HepG2 (cell line): ENCODE results near the gene P2RX3. TPM values are rescaled to one million over a fixed set of nuclear protein-coding genes. Genes with fewer than 3 reads are reported as not detected.

ENCODE experiments used
- AFF4 ChIP-seq: sonication (generic); formaldehyde crosslinking; IDR thresholded peaks from 2 replicates; pipeline ENCODE4 v1.4.0; 2020; ENCODE audit warnings: missing genetic modification reagents
- CENPT ChIP-seq: sonication (generic); formaldehyde crosslinking; IDR thresholded peaks from 2 replicates; pipeline ENCODE4 v1.8.0; 2022; ENCODE audit warnings: low read depth, mild to moderate bottlenecking, moderate library complexity, missing genetic modification reagents
- FIP1L1 ChIP-seq: fragments of 200-400 bp; formaldehyde crosslinking; IDR thresholded peaks from 2 replicates; pipeline ENCODE4 v1.6.1; 2018; ENCODE audit warnings: low read depth, mild to moderate bottlenecking, low read length, moderate library complexity, borderline replicate concordance; ENCODE audit not compliant: insufficient read depth
- FOXA1 ChIP-seq, 2 experiments: fragments of 450-650 bp in 1 of 2; sonication (generic) in 1 of 2; formaldehyde crosslinking in 1 of 2; IDR thresholded peaks; 2 replicates each; pipeline versions ENCODE4 v1.4.0 to v1.6.1; 2016 to 2020; ENCODE audit warnings: missing genetic modification reagents in 1 of 2
- GZF1 ChIP-seq: sonication (generic); formaldehyde crosslinking; IDR thresholded peaks from 2 replicates; pipeline ENCODE4 v1.5.1; 2020; ENCODE audit warnings: mild to moderate bottlenecking, missing genetic modification reagents
- HDAC2 ChIP-seq: sonication (generic); formaldehyde crosslinking; IDR thresholded peaks from 2 replicates; pipeline ENCODE4 v1.4.0; 2020; ENCODE audit warnings: missing genetic modification reagents
- JUND ChIP-seq: sonication (generic); formaldehyde crosslinking; IDR thresholded peaks from 2 replicates; pipeline ENCODE4 v1.8.0; 2022; ENCODE audit warnings: mild to moderate bottlenecking, missing genetic modification reagents
- LCORL ChIP-seq, 2 experiments: fragments of 450-650 bp in 1 of 2; sonication (generic) in 1 of 2; formaldehyde crosslinking in 1 of 2; IDR thresholded peaks; 2 replicates each; pipeline versions ENCODE4 v1.5.0 to v1.6.1; 2017 to 2020; ENCODE audit warnings: antibody characterized with exemption in 1 of 2, missing genetic modification reagents in 1 of 2
- NR2F2 ChIP-seq: IDR thresholded peaks from 2 replicates; pipeline ENCODE4 v1.6.1; 2012; ENCODE audit warnings: low read depth, inconsistent platforms, borderline replicate concordance
- NR2F6 ChIP-seq, 2 experiments: IDR thresholded peaks; 2 replicates each; pipeline ENCODE4 v1.6.1; 2016; ENCODE audit warnings: antibody characterized with exemption in 1 of 2, mild to moderate bottlenecking in 1 of 2
- PCBP2 ChIP-seq: fragments of 200-400 bp; formaldehyde crosslinking; optimal IDR thresholded peaks from 2 replicates; pipeline ENCODE3; 2018; ENCODE audit warnings: low read length, low read depth; ENCODE audit not compliant: poor library complexity, severe bottlenecking
- PITX1 ChIP-seq: sonication (generic); formaldehyde crosslinking; IDR thresholded peaks from 2 replicates; pipeline ENCODE4 v1.5.1; 2020; ENCODE audit warnings: mild to moderate bottlenecking, missing genetic modification reagents
- RXRB ChIP-seq: IDR thresholded peaks from 2 replicates; pipeline ENCODE4 v1.6.1; 2016; ENCODE audit warnings: borderline replicate concordance, missing genetic modification reagents, missing compliant biosample characterization
- SOX5 ChIP-seq: IDR thresholded peaks from 2 replicates; pipeline ENCODE4 v1.6.1; 2016; ENCODE audit warnings: borderline replicate concordance
- ZFP36 ChIP-seq: fragments of 150-350 bp; IDR thresholded peaks from 2 replicates; pipeline ENCODE4 v1.6.1; 2018; ENCODE audit warnings: borderline replicate concordance, low read length, low read depth; ENCODE audit not compliant: partially characterized antibody
- ZMYM3 ChIP-seq: sonication (generic); formaldehyde crosslinking; IDR thresholded peaks from 2 replicates; pipeline ENCODE4 v1.5.1; 2020; ENCODE audit warnings: mild to moderate bottlenecking, missing genetic modification reagents
- ZNF432 ChIP-seq: sonication (generic); formaldehyde crosslinking; IDR thresholded peaks from 2 replicates; pipeline ENCODE4 v1.5.0; 2020; ENCODE audit warnings: missing genetic modification reagents, mild to moderate bottlenecking, borderline replicate concordance
- ZNF446 ChIP-seq: sonication (generic); formaldehyde crosslinking; IDR thresholded peaks from 2 replicates; pipeline ENCODE4 v1.5.0; 2020; ENCODE audit warnings: mild to moderate bottlenecking, missing genetic modification reagents
- ZNF549 ChIP-seq: sonication (generic); formaldehyde crosslinking; IDR thresholded peaks from 2 replicates; pipeline ENCODE4 v1.5.0; 2020; ENCODE audit warnings: missing genetic modification reagents
- ZNF589 ChIP-seq: sonication (generic); formaldehyde crosslinking; conservative IDR thresholded peaks from 2 replicates; pipeline ENCODE4 v1.8.0; 2022; ENCODE audit warnings: mild to moderate bottlenecking, moderate library complexity, missing genetic modification reagents
- ZNF761 ChIP-seq: sonication (generic); formaldehyde crosslinking; conservative IDR thresholded peaks from 2 replicates; pipeline ENCODE4 v1.4.0; 2020; ENCODE audit warnings: mild to moderate bottlenecking, missing genetic modification reagents
- ZNF768 ChIP-seq: sonication (generic); formaldehyde crosslinking; IDR thresholded peaks from 2 replicates; pipeline ENCODE4 v1.4.0; 2020; ENCODE audit warnings: missing genetic modification reagents
- ZNF777 ChIP-seq: sonication (generic); formaldehyde crosslinking; IDR thresholded peaks from 2 replicates; pipeline ENCODE4 v1.4.0; 2020; ENCODE audit warnings: missing genetic modification reagents
- polyA plus RNA-seq, 8 experiments: library from polyadenylated mRNA; depleted of rRNA in 3 of 8; stranded (reverse) in 7 of 8; unstranded in 1 of 8; fragments of >200 nt; fragmentation: Illumina TruSeq in 4 of 8; extraction: Trizol in 4 of 8; gene quantifications; 2 replicates each; pipeline versions ENCODE4 v1.2.1 to v1.2.3, GENCODE V29; 2011 to 2016; ENCODE audit warnings: low read depth in 4 of 8, missing spikeins in 1 of 8, mixed read lengths in 1 of 8; ENCODE audit not compliant: insufficient read depth in 1 of 8
- total RNA-seq, 5 experiments: library from RNA; depleted of rRNA; stranded (reverse); fragments of >200 nt; fragmentation: Illumina TruSeq; extraction: Trizol; gene quantifications; 2 replicates each; pipeline ENCODE4 v1.2.3, GENCODE V29; 2016; ENCODE audit warnings: low read depth in 1 of 5
- TF ChIP-seq, protein P1 (sequence below): sonication (generic); formaldehyde crosslinking; IDR thresholded peaks from 2 replicates; pipeline ENCODE4 v1.4.0; 2020; ENCODE audit warnings: missing genetic modification reagents, low read depth, mild to moderate bottlenecking, borderline replicate concordance
- TF ChIP-seq, protein P2 (sequence below): sonication (generic); formaldehyde crosslinking; IDR thresholded peaks from 2 replicates; pipeline ENCODE4 v1.9.0; 2021; ENCODE audit warnings: missing genetic modification reagents, borderline replicate concordance

Gene P2RX3
- total and polyA plus RNA-seq, 2 of the 13 experiments (the other 11 are each of a cell fraction or from before 2014, with no cell fraction given), result 0.08 TPM; not detected in 1

- TF ChIP-seq PITX1 (CRISPR knock-in tag), result 0 out of 2 replicates have a peak, but pooled peaks have one; percentile 27
- TF ChIP-seq ZNF589 (CRISPR knock-in tag), result no peak
- TF ChIP-seq ZMYM3 (CRISPR knock-in tag), result peak; percentile 24; the same call in 1 of the 2 replicates
- no peak for TF ChIP-seq ZNF777
- TF ChIP-seq ZNF432 (CRISPR knock-in tag), result no peak
- no peak for TF ChIP-seq ZNF549
- no peak for TF ChIP-seq ZNF768 (CRISPR knock-in tag)
- no peak for TF ChIP-seq LCORL (IDR thresholded peaks at IDR 0.05)
- no peak for TF ChIP-seq LCORL (CRISPR knock-in tag; IDR thresholded peaks at IDR 0.05)
- peak; percentile 47; the same call in 1 of the 2 replicates for TF ChIP-seq NR2F6 (IDR thresholded peaks at IDR 0.05)
- peak; percentile 60; the same call in 1 of the 2 replicates for TF ChIP-seq NR2F6 (CRISPR knock-in tag; IDR thresholded peaks at IDR 0.05)
- TF ChIP-seq ZNF446, result no peak
- TF ChIP-seq JUND, result no peak
- TF ChIP-seq, protein P1, sequence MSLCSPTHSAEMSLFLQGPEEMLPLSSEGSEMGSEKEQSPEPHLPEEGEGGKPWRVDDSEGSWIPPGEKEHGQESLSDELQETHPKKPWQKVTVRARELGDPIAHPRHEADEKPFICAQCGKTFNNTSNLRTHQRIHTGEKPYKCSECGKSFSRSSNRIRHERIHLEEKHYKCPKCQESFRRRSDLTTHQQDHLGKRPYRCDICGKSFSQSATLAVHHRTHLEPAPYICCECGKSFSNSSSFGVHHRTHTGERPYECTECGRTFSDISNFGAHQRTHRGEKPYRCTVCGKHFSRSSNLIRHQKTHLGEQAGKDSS (CRISPR knock-in tag), result no peak
- TF ChIP-seq NR2F2, result 0 out of 2 replicates have a peak, but pooled peaks have one; percentile 19
- 0 out of 2 replicates have a peak, but pooled peaks have one; percentile 21 for TF ChIP-seq RXRB (CRISPR knock-in tag)
- no peak for TF ChIP-seq ZFP36
- TF ChIP-seq CENPT, result no peak
- peak; percentile 73; the same call in 1 of the 2 replicates for TF ChIP-seq GZF1 (CRISPR knock-in tag)
- no peak for TF ChIP-seq ZNF761 (CRISPR knock-in tag)
- peak; percentile 69 for TF ChIP-seq SOX5 (CRISPR knock-in tag)
- no peak for TF ChIP-seq PCBP2
- TF ChIP-seq, protein P2, sequence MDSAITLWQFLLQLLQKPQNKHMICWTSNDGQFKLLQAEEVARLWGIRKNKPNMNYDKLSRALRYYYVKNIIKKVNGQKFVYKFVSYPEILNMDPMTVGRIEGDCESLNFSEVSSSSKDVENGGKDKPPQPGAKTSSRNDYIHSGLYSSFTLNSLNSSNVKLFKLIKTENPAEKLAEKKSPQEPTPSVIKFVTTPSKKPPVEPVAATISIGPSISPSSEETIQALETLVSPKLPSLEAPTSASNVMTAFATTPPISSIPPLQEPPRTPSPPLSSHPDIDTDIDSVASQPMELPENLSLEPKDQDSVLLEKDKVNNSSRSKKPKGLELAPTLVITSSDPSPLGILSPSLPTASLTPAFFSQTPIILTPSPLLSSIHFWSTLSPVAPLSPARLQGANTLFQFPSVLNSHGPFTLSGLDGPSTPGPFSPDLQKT (CRISPR knock-in tag), result no peak
- no peak for TF ChIP-seq FOXA1 (IDR thresholded peaks at IDR 0.05)
- peak; percentile 83 for TF ChIP-seq FOXA1 (CRISPR knock-in tag; IDR thresholded peaks at IDR 0.05)
- peak; percentile 43 for TF ChIP-seq HDAC2 (CRISPR knock-in tag)
- no peak for TF ChIP-seq FIP1L1
- TF ChIP-seq AFF4 (CRISPR knock-in tag), result no peak
Observed at GRCh38 chr11:57306161-57306876, 31.8 kb upstream of the P2RX3 start (continued).
